Measurements from ENCODE around the gene DTNB. TPM values are rescaled to one million over a fixed set of nuclear protein-coding genes. Genes with fewer than 3 reads are reported as not detected.

The DTNB gene
- total and polyA plus RNA-seq, 2 donors (not counting 3 experiments of a cell fraction or from before 2014, with no cell fraction given), result 11.5 to 17.0 TPM

DNA sequence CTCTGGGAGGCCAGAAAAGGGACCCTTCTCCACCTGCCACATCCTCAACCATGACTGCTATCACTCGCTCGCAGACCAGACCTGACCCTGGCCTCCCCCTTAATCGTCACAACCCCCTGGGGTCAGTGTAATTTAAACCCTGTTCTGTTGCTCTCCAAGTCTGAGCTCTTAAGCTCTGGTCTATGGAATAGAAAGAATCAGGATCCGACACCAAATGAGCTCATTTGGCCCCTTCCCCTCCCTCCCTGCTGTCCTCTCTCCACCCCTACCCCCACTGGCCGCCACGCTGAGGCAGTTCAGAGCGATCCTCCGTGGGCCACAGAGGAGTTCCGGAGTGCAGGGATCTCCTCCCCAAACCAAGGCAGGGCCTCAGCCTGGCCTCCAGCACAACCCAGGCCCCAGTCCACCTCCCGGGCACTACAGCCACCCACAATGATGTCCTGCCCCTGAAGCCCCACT lies 337.0 kb downstream of the DTNB start:
- ChIA-PET POLR2A (interaction anchor here (0.6 kb wide), 1 partner anchor 197 kb away, joined by 3 read pairs; no protein-coding TSS in a partner anchor), CTCF (interaction anchor here (1.8 kb wide), 1 partner anchor 12 kb away, joined by 4 read pairs; no protein-coding TSS in a partner anchor)
- dilution Hi-C loops (cut with MboI; ENCODE audit: extremely low pct_ligation_motif_present, low sequenced_read_pairs) (no loop called here), intact Hi-C loops (cut with micrococcal nuclease) (no loop called here)
- H3K9ac ChIP-seq (replicated peaks; ENCODE audit: extremely low read depth, insufficient read depth, low read length), result no peak overlapping the region
- no TSS peak for BruUV-seq (replicated peaks)
- no peaks in the 10 kb centered on the region for H3K36me3 ChIP-seq (ENCODE audit: control insufficient read depth in 2 of 2, extremely low read depth in 1 of 2, insufficient read depth in 2 of 2, low read length in 2 of 2)
- DNase-seq (ENCODE audit: low read depth, low spot score) (no peak), FAIRE-seq (no peak)
- no peaks in the 10 kb centered on the region for H3K27me3 ChIP-seq (ENCODE audit: control insufficient read depth in 2 of 2, insufficient read depth in 2 of 2, low read length in 2 of 2)
- no peaks in the 10 kb centered on the region for H3K9me1 ChIP-seq (replicated peaks; ENCODE audit: control insufficient read depth, extremely low read depth, insufficient read depth, low read length)
- H3K4me2 ChIP-seq (ENCODE audit: insufficient read depth, low read length), result no peak overlapping the region
- no peaks in the 10 kb centered on the region for H4K20me1 ChIP-seq (replicated peaks; ENCODE audit: control insufficient read depth, extremely low read depth, insufficient read depth, low read length)
- no peaks in the 10 kb centered on the region for H3K9me3 ChIP-seq (replicated peaks; ENCODE audit: control insufficient read depth, insufficient read depth, low read length)
- TF ChIP-seq POLR2A (IDR thresholded peaks at IDR 0.05; ENCODE audit: low read depth, low read length), result no peak
- TF ChIP-seq, protein P1, sequence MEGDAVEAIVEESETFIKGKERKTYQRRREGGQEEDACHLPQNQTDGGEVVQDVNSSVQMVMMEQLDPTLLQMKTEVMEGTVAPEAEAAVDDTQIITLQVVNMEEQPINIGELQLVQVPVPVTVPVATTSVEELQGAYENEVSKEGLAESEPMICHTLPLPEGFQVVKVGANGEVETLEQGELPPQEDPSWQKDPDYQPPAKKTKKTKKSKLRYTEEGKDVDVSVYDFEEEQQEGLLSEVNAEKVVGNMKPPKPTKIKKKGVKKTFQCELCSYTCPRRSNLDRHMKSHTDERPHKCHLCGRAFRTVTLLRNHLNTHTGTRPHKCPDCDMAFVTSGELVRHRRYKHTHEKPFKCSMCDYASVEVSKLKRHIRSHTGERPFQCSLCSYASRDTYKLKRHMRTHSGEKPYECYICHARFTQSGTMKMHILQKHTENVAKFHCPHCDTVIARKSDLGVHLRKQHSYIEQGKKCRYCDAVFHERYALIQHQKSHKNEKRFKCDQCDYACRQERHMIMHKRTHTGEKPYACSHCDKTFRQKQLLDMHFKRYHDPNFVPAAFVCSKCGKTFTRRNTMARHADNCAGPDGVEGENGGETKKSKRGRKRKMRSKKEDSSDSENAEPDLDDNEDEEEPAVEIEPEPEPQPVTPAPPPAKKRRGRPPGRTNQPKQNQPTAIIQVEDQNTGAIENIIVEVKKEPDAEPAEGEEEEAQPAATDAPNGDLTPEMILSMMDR (IDR thresholded peaks at IDR 0.05; ENCODE audit: extremely low read depth in 1 of 2, insufficient read depth in 1 of 2, low read depth in 1 of 2, low read length in 2 of 2), result no peak
- no peak for TF ChIP-seq EZH2 (IDR thresholded peaks at IDR 0.05; ENCODE audit: borderline replicate concordance, low read depth, low read length, severe bottlenecking)
- TF ChIP-seq, protein P2, sequence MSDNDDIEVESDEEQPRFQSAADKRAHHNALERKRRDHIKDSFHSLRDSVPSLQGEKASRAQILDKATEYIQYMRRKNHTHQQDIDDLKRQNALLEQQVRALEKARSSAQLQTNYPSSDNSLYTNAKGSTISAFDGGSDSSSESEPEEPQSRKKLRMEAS (IDR thresholded peaks at IDR 0.05; ENCODE audit: insufficient read depth, insufficient read length), result no peak
- TF ChIP-seq JUN (IDR thresholded peaks at IDR 0.05; ENCODE audit: borderline replicate concordance, insufficient read depth, insufficient read length, low read depth), result no peak
- TF ChIP-seq GATA2 (IDR thresholded peaks at IDR 0.05; ENCODE audit: insufficient read depth, insufficient read length, low read depth, low read length), result no peak
- no peak overlapping the region for H3K4me3 ChIP-seq (replicated peaks in 1 of 3; ENCODE audit: insufficient read depth in 1 of 3, low read depth in 1 of 3, low read length in 3 of 3)
- H3K4me1 ChIP-seq (ENCODE audit: control insufficient read depth, extremely low read depth, insufficient read depth, low read length), result no peaks in the 10 kb centered on the region
- H2AFZ ChIP-seq (ENCODE audit: low read depth, low read length), result no peak overlapping the region
- no peak overlapping the region for H3K27ac ChIP-seq (ENCODE audit: insufficient read depth, low read depth, low read length)
- H3K79me2 ChIP-seq (ENCODE audit: control insufficient read depth, insufficient read depth, low read length), result no peaks in the 10 kb centered on the region
